Ishikawa (cell line): ENCODE data around the gene TSPAN6.

ENCODE experiments used
- TF ChIP-seq, protein P1 (sequence below): IDR thresholded peaks from 2 replicates; pipeline ENCODE4 v1.6.1; 2012; ENCODE audit warnings: low read depth, mild to moderate bottlenecking
- TF ChIP-seq, protein P2 (sequence below): IDR thresholded peaks from 2 replicates; pipeline ENCODE4 v1.6.1; 2012

DNA sequence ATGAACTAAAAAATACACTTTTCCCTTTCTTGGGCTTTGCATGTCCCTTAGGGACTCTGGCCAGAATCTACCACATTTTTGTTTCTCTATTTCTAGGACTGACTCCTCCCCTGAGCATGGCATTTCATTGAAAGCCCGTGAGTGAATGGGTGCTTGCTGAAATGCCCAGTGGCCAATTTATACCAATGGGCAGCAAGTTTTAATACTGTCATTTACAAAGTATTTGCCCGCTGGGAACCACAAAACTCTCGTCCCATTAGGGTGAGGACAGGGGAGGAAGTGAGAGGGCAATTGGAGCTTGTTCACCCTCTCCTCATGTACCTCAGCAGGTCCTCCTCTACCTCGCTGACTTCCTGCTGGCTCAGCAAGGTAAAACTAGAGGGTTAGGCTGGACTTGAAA lies 8.5 kb upstream of the TSPAN6 start:
- TF ChIP-seq, protein P1, sequence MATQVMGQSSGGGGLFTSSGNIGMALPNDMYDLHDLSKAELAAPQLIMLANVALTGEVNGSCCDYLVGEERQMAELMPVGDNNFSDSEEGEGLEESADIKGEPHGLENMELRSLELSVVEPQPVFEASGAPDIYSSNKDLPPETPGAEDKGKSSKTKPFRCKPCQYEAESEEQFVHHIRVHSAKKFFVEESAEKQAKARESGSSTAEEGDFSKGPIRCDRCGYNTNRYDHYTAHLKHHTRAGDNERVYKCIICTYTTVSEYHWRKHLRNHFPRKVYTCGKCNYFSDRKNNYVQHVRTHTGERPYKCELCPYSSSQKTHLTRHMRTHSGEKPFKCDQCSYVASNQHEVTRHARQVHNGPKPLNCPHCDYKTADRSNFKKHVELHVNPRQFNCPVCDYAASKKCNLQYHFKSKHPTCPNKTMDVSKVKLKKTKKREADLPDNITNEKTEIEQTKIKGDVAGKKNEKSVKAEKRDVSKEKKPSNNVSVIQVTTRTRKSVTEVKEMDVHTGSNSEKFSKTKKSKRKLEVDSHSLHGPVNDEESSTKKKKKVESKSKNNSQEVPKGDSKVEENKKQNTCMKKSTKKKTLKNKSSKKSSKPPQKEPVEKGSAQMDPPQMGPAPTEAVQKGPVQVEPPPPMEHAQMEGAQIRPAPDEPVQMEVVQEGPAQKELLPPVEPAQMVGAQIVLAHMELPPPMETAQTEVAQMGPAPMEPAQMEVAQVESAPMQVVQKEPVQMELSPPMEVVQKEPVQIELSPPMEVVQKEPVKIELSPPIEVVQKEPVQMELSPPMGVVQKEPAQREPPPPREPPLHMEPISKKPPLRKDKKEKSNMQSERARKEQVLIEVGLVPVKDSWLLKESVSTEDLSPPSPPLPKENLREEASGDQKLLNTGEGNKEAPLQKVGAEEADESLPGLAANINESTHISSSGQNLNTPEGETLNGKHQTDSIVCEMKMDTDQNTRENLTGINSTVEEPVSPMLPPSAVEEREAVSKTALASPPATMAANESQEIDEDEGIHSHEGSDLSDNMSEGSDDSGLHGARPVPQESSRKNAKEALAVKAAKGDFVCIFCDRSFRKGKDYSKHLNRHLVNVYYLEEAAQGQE, result no peak
- TF ChIP-seq, protein P2, sequence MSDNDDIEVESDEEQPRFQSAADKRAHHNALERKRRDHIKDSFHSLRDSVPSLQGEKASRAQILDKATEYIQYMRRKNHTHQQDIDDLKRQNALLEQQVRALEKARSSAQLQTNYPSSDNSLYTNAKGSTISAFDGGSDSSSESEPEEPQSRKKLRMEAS, result no peak
